AG04450 (cell line): ENCODE results near the gene LYL1. TPM values are rescaled to one million over a fixed set of nuclear protein-coding genes. Genes with fewer than 3 reads are reported as not detected.
A peak's percentile ranks its signal among the peaks of the same experiment; 100 is the strongest.
"Not testable (repeated sequence)": the region's sequence is repeated elsewhere in the genome, so short reads cannot be mapped to it uniquely, and the experiment has no call there.

Experiments used
- CTCF ChIA-PET: fragments of 300-600, 350-600 bp; formaldehyde crosslinking; extraction: SDS; loops from one replicate; lab custom pipeline; 2022; ENCODE audit warnings: antibody characterized with exemption, inconsistent platforms; lab: Charles Lee
- POLR2A ChIA-PET: fragments of 350-600 bp; formaldehyde crosslinking; extraction: SDS; loops from one replicate; lab custom pipeline; 2021; ENCODE audit warnings: antibody characterized with exemption, inconsistent platforms; lab: Yijun Ruan, JAX
- DNase-seq: peaks from one replicate; pipeline ENCODE4 v3.0.0-alpha.2; 2011; ENCODE audit warnings: low read depth, low spot score
- H3K27ac ChIP-seq: one replicate; pipeline ENCODE4 v1.5.1; 2012; ENCODE audit warnings: low read depth, low read length, control low read depth
- H3K27me3 ChIP-seq: one replicate; pipeline ENCODE4 v1.6.0; 2012; ENCODE audit warnings: low read length; ENCODE audit not compliant: control insufficient read depth, insufficient read depth
- H3K4me3 ChIP-seq: 2 replicates; pipeline ENCODE4 v1.5.1; 2011; ENCODE audit warnings: mild to moderate bottlenecking, low read depth, low read length, control low read depth
- H3K9me3 ChIP-seq: 2 replicates; pipeline ENCODE4 v1.5.1; 2012; ENCODE audit warnings: low read length; ENCODE audit not compliant: control insufficient read depth, insufficient read depth
- polyA plus RNA-seq: library from polyadenylated mRNA; depleted of rRNA; stranded (reverse); fragments of >200 nt; gene quantifications from 2 replicates; pipeline ENCODE4 v1.2.3, GENCODE V29; 2011
- TF ChIP-seq, protein P1 (sequence below): IDR thresholded peaks from 2 replicates; pipeline ENCODE4 v1.5.1; 2011; ENCODE audit warnings: low read depth, low read length, control low read depth, inconsistent platforms

Gene LYL1
- polyA plus RNA-seq, 1 experiment, result 0.11 TPM

DNA sequence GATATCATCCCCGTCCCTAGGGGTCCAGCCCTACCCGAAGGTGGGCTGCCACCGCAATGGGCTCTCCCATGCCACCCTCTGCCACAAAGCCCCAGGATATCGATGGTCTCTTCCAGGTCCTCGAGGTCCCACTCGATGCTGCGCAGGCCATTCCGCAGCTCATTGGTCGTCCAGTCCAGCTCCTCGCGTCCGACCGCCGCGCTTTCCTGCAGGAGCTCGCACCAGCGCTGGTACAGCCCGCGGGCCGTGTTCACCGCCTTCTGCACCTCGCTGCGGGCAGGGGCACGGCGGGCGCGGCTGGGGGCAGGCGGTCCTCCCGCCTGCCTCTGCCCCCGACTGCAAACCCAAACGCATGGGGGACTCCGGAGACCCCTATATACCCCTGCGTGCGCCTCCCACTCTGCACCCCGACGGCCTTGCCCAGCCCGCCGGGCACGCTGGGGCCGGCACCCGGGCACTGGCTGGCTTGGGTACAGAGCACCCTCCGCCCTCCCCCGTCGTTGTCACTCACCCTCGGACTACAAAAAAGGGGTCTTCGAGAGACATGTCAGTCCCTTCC is 47.0 kb upstream of the LYL1 start:
- no peak for DNase-seq
- CTCF ChIA-PET, result interaction anchor here (1.2 to 1.7 kb wide), 4 partner anchors 22 to 184 kb away, joined by 3 to 8 read pairs (median 4); no protein-coding TSS in a partner anchor
- TF ChIP-seq, protein P1, sequence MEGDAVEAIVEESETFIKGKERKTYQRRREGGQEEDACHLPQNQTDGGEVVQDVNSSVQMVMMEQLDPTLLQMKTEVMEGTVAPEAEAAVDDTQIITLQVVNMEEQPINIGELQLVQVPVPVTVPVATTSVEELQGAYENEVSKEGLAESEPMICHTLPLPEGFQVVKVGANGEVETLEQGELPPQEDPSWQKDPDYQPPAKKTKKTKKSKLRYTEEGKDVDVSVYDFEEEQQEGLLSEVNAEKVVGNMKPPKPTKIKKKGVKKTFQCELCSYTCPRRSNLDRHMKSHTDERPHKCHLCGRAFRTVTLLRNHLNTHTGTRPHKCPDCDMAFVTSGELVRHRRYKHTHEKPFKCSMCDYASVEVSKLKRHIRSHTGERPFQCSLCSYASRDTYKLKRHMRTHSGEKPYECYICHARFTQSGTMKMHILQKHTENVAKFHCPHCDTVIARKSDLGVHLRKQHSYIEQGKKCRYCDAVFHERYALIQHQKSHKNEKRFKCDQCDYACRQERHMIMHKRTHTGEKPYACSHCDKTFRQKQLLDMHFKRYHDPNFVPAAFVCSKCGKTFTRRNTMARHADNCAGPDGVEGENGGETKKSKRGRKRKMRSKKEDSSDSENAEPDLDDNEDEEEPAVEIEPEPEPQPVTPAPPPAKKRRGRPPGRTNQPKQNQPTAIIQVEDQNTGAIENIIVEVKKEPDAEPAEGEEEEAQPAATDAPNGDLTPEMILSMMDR, result no peak

GRCh38 chr19:13149173-13149627 is 46.5 kb upstream of the LYL1 start:
- H3K4me3 ChIP-seq, result peak overlapping the region; percentile 87
- not testable (repeated sequence) for H3K27me3 ChIP-seq, DNase-seq, H3K9me3 ChIP-seq, H3K27ac ChIP-seq
- ChIA-PET POLR2A (interaction anchor here (0.6 to 2.5 kb wide), 4 partner anchors 12 to 30 kb away, joined by 3 to 16 read pairs (median 6); partner anchors contain the start of gene NACC1), CTCF (interaction anchor here (1.4 to 1.6 kb wide), 2 partner anchors 29 to 184 kb away, joined by 3 to 8 read pairs; no protein-coding TSS in a partner anchor)

More for the DNA sequence above, 47.0 kb upstream of the LYL1 start:
- no peaks in the 10 kb centered on the region for H3K27me3 ChIP-seq
- H3K27ac ChIP-seq, result peak overlapping the region; percentile 94
- POLR2A ChIA-PET, result interaction anchor here (0.5 to 2.5 kb wide), 7 partner anchors 12 to 184 kb away, joined by 3 to 16 read pairs (median 3); partner anchors contain the start of gene NACC1
- peaks cover 6% of the 10 kb centered on the region; the same call in 1 of the 2 replicates for H3K9me3 ChIP-seq
- H3K4me3 ChIP-seq, result peak overlapping the region; percentile 87

GRCh38 chr19:13146763-13147563 is 44.3 kb upstream of the LYL1 start:
- POLR2A ChIA-PET, result interaction anchor here (0.6 to 0.7 kb wide), 2 partner anchors 9 to 121 kb away, joined by 3 read pairs; no protein-coding TSS in a partner anchor
- no peak for DNase-seq

GRCh38 chr19:13139633-13140311 is 37.1 kb upstream of the LYL1 start:
- Histone ChIP-seq H3K9me3 (no peaks in the 10 kb centered on the region; the same call in 1 of the 2 replicates), H3K27me3 (no peaks in the 10 kb centered on the region), H3K27ac (no peak overlapping the region), H3K4me3 (no peak overlapping the region)
- POLR2A ChIA-PET, result no interaction called here
- TF ChIP-seq, protein P1, result no peak
- CTCF ChIA-PET, result no interaction called here
- no peak for DNase-seq

More at GRCh38 chr19:13146763-13147563, 44.3 kb upstream of the LYL1 start:
- Histone ChIP-seq H3K27me3 (no peaks in the 10 kb centered on the region), H3K4me3 (no peak overlapping the region), H3K9me3 (peaks cover under 1% of the 10 kb centered on the region; the same call in 1 of the 2 replicates), H3K27ac (no peak overlapping the region)
- CTCF ChIA-PET, result interaction anchor here (0.6 to 1.9 kb wide), 2 partner anchors 85 to 169 kb away, joined by 3 to 6 read pairs; no protein-coding TSS in a partner anchor
- TF ChIP-seq, protein P1, result no peak

GRCh38 chr19:13138916-13139198 is 36.2 kb upstream of the LYL1 start:
- Histone ChIP-seq H3K9me3 (no peaks in the 10 kb centered on the region; the same call in 1 of the 2 replicates), H3K4me3 (no peak overlapping the region), H3K27me3 (no peaks in the 10 kb centered on the region), H3K27ac (no peak overlapping the region)
- TF ChIP-seq, protein P1, result no peak
- ChIA-PET CTCF (no interaction called here), POLR2A (no interaction called here)
- DNase-seq, result no peak
